ENCODE results near the gene VWA8.
A peak's percentile ranks its signal among the peaks of the same experiment; 100 is the strongest.
"Not testable (repeated sequence)": the region's sequence is repeated elsewhere in the genome, so short reads cannot be mapped to it uniquely, and the experiment has no call there.

Gene VWA8

DNA sequence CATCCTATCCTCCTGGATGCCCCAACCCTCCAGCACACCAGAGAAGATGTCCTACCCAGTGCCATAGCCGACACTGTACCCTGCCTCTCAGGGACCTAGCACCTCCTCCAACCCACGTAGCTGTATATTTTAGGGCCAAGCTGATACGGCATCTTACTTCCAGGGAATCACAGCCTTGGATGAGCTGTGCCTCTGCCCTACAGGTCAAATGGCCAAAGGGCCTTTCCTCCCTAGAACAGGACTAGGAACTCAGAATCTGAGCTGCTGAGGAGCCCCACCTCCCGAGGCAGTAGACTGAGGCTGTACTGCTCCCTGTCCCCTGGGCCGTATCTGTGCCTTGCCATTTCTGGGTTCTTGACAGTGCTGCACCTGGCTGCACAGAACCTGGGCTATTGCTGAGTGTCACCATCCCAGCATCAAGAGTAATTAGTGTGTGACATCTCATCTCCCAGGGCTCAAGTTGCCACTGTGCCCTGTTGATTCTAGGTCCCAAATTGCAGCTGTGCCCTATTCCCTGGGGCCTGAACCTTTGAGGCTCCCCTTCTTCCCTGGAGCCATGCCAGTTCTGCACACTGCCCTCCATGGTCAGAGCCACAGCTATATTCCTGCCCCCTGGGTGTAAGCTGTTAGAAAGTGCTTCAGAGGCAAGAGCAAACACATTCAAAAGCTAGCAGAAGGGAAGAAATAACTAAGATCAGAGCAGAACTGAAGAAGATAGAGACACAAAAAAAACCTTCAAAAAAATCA lies 41.0 kb downstream of the VWA8 start:
- DNase-seq, result no peak

DNA sequence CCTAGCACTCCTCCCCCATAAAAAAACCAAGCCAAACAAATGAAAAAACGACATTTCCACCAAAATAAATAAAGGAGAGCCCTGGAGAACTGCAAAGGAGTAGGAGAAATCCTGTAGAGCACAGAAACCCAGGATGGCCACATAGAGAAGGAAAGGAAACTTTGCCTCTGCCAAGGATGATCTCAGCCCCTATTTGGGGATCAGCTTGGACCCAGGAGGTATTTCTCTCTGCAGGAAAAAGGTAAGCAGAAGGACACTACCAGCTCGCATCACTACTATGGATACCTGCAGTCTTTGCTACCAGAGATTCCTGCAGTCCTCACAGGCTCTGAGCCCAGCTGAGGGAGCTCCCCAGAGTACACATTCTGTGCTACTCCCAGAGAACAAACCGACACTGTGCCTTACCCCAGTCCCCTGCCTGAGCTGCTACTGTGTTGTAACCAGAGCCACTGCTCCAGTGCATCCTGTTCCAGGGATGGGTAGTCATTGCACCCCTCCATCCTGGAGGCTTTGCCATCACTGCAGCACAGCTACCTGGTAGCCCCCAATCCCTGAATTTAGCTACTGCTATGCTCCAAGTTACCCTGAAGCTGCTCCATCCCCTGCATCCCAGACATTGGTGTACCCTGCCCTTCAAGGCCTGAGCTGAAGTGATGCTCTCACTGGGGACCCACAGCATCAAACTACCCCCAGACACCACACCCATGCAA lies 41.7 kb downstream of the VWA8 start:
- DNase-seq, result no peak

DNA sequence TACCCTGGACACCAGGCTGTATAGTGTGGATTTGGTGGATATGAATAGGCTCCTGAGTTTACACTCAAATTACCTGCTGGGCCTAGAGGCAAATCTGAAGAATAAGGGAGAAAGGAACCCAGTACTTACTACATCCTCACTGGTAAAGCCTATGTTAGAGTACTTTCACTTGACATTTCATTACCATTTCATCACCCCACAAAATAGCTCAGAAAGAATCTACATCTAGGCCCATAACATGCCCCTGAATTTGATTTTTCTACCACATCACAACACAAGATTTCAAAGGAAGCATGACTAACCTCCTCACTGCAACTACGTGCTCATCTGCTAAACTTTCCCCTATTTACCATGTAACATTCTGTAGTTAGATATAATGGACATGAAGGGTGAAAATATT lies 43.3 kb downstream of the VWA8 start:
- DNase-seq, result no peak

DNA sequence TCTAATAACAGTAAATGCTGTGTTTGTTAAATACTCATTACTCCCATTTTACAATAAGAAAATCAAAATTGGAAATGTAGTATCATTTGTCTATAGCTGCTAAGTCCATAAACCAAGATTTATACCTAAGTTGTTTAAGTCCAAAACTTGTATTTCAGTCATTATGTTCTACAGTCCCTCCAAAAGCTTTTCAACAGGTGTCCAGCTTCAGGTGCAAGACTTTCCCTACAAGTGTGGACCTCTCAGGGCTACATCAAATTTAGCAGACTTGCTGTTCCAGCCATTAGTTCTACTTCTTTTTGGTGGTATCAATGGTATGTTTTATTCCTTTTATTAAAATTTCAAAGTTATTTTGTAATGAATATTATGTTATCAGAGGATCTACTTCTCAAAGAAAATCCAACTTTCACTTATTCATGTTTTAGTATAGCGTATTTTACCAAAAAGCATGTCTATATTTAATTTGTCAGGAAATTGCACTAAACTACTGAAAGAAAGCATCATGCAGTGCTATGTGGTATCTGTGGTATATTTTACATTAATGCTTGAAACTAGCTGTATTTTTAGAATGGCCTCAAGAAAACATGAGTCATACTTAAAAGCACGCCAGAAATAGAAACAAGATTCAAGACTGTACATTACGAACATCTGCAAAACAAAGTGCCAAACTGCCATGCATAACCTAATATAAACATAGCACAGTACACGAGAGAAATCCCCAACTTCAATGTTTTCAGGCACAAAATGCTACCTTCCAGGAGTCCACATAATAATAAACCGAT lies 44.5 kb downstream of the VWA8 start:
- no peak for DNase-seq

DNA sequence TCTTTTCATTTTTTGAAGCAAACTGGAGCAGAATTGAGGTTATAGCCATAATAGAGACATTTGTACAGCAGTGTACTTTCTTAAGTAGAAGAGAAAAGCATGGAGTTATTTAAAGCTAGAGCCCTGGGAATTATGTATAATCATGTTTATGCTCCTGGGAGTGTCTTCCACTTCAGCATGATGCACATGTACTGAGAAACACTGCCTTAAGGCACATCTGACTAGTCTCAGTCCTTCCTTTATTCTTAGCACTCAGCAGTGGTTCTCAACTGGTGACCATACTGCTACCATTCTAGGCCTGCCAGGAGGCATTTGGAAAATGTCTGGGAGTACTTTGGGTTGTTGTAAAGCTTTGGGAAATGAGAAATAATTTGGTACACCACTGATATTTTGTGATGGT lies 45.8 kb downstream of the VWA8 start:
- DNase-seq, result no peak

DNA sequence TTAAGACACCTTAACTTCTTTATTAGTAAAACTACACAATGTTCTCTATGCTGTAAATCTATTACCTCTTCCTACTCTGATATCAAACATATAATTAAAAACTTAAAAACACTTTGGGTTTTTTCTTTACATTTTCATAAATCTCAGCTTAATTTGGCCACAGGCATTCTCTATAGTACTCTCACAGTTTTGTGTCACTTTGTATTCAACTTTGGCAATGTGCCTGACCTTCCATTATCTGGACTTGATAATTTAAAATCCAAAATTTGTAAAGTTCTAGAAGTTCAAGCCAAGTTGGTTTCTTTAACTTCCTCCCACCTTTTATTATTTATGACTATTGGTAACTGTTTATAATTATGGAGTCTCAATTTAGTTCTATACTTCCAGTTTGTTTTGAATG lies 46.4 kb downstream of the VWA8 start:
- DNase-seq, result no peak

DNA sequence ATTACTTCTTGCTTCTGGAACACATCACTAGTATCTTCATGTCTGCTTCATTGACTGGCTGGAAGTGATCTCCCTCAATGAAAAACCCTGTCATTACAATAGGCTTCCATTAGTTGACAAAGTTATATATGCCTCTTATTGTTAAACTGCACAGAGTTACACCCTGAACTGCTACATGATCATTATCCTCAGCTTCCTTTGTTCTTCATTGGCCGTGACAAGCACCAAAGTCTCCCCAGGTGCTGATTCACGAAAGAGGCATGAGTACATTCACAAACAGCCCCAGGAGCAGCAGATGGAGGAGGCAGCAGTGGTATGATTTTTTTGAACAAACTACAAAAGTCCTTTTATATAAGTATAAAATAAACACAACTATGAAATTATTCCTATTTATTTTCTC lies 51.4 kb downstream of the VWA8 start:
- no peak for DNase-seq

DNA sequence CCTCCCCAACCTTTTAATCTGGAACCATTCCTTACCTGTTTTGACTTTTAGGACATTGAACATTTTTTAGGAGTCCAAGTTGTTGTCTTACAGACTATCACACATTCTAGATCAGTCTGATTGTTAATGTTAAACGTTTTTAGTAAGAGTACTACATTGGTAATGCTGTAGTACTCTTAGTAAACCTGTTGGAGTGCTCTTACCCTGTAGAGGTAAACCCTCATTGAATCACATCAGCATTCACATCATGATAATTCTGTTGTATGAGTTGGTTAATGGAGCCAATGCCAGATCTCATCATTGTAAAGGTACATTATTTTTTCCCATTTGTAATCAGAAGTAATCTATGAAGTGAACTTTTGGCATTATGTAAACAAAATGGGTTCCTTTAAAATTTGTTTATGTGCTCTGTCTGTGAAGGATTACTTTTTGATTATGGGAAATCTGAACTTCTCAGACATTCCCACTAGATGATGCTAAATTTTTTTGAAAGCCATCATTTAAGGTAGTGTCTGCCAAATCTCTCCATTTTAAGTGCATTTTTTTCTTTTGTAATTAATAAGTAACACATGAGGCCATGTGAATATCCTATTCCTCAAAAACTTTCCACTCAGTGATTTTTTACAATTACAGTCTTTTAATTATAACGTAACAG lies 55.2 kb downstream of the VWA8 start:
- no peak for DNase-seq

DNA sequence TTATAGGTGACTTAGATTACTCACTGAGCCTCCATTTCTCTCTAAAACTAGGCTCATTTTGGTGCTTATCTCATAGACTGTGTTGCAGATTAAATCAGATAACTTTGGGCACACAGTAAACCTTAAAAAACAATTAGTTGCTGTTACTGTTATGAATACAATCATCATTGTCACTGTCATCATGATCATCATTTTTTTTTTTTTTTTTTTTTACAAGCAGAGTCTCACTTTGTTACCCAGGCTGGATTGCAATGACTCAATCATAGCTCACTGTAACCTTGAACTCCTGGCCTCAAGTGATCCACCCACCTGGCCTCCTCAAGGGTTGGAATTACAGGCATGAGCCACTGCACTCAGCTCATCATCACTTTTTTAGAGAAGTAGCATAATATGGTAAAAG lies 60.0 kb downstream of the VWA8 start:
- DNase-seq, result peak; percentile 44

DNA sequence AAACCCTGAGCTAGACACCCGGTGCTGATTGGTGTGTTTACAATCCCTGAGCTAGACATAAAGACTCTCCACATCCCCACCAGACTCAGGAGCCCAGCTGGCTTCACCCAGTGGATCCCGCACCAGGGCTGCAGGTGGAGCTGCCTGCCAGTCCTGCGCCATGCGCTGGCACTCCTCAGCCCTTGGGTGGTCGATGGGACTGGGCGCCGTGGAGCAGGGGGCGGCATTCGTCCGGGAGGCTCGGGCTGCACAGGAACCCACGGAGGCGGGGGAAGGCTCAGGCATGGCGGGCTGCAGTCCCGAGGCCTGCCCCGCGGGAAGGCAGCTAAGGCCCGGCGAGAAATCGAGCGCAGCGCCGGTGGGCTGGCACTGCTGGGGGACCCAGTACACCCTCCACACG lies 62.5 kb downstream of the VWA8 start:
- DNase-seq, result not testable (repeated sequence)

DNA sequence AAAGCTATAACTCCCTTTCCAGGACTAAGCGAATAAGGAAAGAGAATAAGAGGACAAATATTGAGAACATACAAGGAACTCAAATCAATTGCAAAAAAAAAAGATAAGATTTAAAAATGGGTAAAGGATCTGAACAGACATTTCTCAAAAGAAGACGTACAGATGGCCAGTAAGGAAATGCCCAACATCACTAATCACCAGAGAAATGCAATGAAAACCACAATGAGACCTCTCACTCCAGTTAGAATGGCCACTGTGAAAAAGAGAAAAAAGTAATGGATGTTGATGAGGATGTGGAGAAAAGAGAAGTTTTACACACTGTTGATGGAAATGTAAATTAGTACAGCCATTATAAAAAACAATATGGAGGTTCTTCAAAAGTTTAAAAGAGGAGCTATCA lies 63.8 kb downstream of the VWA8 start:
- no peak for DNase-seq

DNA sequence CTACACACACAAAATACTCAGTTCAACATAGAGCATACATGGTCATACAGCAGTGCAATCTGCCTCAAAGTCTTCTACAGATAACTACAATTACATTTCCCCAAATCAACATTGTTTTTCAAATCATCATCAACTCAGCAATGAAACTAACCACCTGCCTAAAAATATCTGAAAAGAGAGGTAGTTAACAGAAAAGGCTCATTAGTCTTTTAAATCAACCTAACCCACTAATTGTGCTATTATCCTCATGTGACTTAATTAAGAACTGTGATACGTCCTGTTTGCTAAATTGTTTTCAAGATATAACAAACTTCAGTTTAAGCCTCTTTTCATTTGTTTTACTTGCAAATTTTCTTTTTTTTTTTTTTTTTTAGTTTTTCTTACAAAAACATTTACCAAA lies 65.4 kb downstream of the VWA8 start:
- no peak for DNase-seq

DNA sequence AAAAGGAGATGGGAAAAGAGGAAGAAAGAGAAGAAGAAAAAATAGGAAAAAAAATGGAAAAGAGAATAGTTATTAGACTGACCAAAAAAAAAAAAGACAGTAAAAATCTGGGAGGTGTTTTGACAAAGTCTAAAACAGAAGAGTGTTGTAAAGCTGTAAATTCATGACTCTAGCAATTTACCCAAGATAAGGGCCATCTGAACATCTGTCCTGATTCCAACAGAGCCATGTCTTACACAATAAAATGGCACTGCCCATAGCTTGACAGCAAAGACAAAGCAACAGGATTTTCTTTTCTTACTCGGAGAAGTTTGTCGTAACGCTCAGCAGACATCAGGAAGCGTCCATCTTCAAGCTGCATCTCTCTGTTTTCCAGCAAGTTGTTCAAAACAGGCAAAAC lies 69.8 kb downstream of the VWA8 start:
- DNase-seq, result no peak

DNA sequence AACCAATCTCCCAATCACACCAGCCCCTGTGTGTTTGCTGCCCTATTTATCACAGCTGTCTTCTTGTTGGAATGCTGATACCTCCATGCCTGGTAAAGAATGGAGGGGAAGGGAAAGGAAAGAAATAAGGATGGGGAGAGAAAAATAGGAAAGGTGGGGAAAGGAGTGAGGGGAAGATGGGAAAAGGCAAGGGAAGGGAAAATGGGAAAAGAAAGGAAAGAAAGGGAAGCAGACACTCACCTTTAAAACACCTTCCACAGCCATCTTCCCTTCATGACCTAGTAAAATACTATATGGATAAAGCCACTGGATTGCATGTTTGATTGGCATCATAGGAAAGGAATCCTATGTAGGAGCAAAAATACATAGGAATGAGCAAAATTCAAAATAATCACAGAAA lies 77.8 kb downstream of the VWA8 start:
- DNase-seq, result no peak

DNA sequence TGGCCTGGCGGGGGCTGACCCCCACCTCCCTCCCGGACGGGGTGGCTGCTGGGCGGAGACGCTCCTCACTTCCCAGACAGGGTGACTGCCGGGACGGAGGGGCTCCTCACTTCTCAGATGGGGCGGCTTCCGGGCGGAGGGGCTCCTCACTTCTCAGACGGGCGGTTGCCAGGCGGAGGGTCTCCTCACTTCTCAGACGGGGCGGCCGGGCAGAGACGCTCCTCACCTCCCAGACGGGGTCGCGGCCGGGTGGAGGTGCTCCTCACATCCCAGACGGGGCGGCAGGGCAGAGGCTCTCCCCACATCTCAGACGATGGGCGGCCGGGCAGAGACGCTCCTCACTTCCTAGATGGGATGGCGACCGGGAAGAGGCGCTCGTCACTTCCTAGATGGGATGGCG lies 79.0 kb downstream of the VWA8 start:
- not testable (repeated sequence) for DNase-seq

DNA sequence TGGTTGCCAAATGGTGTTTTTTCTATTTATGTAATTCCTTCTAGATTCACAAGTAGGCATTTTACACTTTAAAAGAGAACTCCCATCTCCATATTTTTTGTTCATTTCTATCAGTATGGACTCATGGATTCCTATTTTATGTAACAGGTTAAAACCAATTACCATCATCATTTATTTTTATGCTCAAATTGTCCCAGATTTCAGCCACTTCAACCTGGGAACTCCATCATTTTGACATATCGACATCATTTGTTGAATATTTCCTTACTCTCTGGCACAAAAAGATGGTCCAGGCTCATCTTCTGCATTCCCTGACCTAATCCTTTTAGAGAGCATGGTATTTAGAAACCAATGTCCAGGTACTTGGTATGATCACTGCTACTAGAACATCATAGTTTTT lies 79.9 kb downstream of the VWA8 start:
- DNase-seq, result no peak

DNA sequence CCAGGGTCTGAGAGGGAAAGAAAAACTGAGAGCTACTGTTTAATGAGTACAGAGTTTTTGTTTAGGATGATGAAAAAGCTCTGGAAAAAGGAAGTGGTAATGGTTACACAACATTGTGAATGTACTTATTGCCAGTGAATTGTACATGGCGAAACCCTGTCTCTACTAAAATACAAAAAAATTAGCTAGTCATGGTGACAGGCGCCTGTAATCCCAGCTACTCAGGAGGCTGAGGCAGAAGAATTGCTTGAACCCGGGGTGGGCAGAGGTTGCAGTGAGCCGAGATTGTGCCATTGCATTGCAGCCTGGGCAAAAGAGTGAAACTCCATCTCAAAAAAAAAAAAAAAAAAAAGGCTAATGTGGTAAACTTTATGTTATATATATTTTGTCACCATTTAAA lies 96.3 kb downstream of the VWA8 start:
- DNase-seq, result no peak

DNA sequence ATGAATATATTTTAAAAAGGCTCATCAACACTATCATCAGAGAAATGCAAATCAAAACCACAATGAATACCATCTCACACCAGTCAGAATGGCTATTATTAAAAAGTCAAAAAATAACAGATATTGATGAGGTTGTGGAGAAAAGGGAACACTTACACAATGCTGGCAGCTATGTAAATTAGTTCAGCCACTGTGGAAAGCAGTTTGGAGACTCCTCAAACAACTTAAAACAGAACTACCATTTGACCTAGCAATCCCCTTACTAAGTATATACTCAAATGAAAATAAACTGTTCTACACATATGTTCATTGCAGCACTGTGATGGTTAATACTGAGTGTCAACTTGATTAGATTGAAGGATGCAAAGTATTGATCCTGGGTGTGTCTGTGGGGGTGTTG lies 98.2 kb downstream of the VWA8 start:
- not testable (repeated sequence) for DNase-seq

DNA sequence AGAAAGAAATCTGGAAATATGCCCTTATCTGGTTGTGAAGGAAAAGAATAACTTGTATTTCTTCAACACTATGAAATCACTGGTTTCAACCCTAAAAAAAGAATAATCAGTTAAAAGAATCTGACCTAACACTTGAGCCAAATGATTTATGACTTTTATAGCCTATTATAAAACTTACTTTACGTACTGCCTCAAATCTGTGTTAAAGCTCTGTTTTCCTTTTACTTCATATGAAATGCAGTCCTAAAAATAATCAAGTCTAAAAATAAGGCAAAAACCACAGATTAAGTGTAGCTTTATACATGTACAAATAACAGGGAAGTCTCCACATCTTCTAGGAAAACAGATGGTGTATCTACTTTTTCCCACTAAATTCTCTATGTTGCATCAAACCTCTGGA lies 101.3 kb downstream of the VWA8 start:
- DNase-seq, result no peak

DNA sequence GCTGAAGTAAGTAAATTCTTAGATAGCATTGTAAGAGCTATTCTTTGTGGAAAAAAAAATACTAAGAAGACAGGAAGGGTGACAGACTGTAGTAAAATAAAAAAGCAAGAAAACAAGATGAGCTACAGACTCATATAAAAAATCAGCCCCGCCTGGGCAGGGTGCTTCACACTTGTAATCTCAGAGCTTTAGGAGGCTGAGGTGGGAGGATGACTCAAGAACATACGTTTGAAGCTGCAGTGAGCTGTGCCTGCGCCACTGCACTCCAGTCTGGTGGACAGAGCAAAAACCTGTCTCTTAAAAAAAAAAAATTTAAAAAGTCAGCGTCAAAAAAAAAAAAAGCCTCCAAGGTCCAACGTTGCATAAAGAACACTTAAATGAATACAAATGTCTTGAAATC lies 102.1 kb downstream of the VWA8 start:
- no peak for DNase-seq

DNA sequence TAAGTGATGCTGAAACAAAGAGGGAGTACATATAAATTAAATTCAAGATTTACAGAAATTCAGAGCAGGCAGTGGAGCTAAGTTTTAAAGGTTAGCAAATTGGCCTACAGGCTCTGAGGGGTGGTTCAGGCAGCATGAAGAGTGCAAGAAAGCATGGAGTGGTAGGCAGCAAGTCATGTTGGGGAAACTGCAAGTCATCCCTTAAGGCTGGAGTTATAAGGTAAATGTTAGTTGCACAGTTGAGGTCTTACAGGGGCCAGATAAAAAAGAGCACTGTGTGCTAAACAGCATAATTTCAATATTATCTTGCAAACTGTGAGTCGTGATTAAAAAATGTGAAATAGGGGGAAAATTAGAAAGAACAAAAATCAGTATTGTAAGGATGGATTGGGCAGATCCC lies 106.2 kb downstream of the VWA8 start:
- DNase-seq, result no peak

DNA sequence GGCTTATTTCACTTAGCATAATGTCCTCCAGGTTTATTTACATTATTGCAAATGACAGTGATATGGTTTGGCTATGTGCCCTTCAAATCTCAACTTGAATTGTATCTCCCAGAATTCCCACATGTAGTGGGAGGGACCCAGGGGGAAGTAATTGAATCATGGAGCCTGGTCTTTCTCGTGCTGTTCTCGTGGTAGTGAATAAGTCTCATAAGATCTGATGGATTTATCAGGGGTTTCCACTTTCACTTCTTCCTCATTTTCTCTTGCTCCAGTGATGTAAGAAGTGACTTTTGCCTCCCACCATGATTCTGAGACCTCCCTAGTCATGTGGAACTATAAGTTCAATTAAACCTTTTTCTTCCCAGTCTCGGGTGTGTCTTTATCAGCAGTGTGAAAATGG lies 109.6 kb downstream of the VWA8 start:
- no peak for DNase-seq

DNA sequence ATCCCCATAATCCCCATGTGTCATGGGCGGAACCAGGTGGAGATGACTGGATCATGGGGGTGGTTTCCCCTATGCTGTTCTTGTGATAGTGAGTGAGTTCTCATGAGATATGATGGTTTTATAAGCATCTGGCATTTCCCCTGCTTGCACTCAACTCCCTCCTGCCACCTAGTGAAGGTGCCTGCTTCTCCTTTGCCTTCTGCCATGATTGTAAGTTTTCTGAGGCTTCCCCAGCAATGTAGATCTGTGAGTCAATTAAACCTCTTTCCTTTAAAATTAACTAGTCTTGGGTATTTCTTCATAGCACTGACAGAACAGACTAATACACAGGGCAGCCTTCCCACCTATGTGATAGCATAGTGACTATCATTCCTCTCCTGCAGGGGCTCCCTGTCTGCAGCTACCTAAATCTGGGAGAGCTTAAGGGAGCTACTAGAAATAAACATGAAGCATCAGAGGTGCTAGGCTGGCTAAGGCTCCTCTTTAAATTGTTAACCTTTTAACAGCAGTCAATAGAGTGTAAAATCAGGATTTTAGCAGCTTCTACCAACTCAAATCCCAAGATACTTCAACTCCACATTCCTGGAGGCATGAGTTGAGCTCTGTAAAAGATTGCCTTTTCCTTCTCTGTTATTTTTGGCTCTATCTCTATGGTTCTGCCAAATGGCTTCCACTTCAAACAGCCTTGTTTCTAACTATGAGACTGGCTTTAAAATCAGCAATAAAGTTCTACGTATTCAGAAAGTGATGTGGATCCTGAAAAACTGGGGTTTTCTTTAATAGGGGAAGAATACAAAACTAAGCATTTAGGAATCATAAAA lies 112.3 kb downstream of the VWA8 start:
- DNase-seq, result no peak

All from stimulated activated CD8-positive, alpha-beta memory T cell treated with anti-CD3 and anti-CD28 coated beads, Interleukin-4, amount 100 ng/mL, for 48 hours (primary cell).